A549 (cell line): ENCODE measurements around the gene TM4SF4.

Experiments used
- CHD4 ChIP-seq: fragments of 200-600 bp; sonication (generic); IDR thresholded peaks from 2 replicates; pipeline ENCODE4 v1.6.1; 2016; ENCODE audit warnings: antibody characterized with exemption, mild to moderate bottlenecking, borderline replicate concordance
- CTCF ChIP-seq: fragments of >200 bp; sonication (Bioruptor Twin); formaldehyde crosslinking; IDR thresholded peaks from 3 replicates; pipeline ENCODE4 v1.5.1; 2016
- E2F6 ChIP-seq: IDR thresholded peaks from 2 replicates; pipeline ENCODE4 v1.6.1; 2012; ENCODE audit warnings: low read depth, borderline replicate concordance
- NR3C1 ChIP-seq: fragments of >200 bp; sonication (Bioruptor Twin); formaldehyde crosslinking; IDR thresholded peaks from 3 replicates; pipeline ENCODE4 v1.6.1; 2017

GRCh38 chr3:149460117-149460516 is 14.4 kb upstream of the TM4SF4 start:
- no peak for TF ChIP-seq CTCF
- TF ChIP-seq E2F6: no peak
- TF ChIP-seq NR3C1: no peak
- TF ChIP-seq CHD4: no peak
